GM12872 (cell line): ENCODE data around the gene ZNF521.

Experiments used
- TF ChIP-seq, protein P1 (sequence below): IDR thresholded peaks from 3 replicates; pipeline ENCODE4 v1.5.1; 2011; ENCODE audit warnings: low read depth, mild to moderate bottlenecking, low read length, moderate library complexity; ENCODE audit not compliant: insufficient read depth

The ZNF521 gene

GRCh38 chr18:25126751-25127150, 225.2 kb downstream of the ZNF521 start:
- TF ChIP-seq, protein P1, sequence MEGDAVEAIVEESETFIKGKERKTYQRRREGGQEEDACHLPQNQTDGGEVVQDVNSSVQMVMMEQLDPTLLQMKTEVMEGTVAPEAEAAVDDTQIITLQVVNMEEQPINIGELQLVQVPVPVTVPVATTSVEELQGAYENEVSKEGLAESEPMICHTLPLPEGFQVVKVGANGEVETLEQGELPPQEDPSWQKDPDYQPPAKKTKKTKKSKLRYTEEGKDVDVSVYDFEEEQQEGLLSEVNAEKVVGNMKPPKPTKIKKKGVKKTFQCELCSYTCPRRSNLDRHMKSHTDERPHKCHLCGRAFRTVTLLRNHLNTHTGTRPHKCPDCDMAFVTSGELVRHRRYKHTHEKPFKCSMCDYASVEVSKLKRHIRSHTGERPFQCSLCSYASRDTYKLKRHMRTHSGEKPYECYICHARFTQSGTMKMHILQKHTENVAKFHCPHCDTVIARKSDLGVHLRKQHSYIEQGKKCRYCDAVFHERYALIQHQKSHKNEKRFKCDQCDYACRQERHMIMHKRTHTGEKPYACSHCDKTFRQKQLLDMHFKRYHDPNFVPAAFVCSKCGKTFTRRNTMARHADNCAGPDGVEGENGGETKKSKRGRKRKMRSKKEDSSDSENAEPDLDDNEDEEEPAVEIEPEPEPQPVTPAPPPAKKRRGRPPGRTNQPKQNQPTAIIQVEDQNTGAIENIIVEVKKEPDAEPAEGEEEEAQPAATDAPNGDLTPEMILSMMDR = no peak

DNA sequence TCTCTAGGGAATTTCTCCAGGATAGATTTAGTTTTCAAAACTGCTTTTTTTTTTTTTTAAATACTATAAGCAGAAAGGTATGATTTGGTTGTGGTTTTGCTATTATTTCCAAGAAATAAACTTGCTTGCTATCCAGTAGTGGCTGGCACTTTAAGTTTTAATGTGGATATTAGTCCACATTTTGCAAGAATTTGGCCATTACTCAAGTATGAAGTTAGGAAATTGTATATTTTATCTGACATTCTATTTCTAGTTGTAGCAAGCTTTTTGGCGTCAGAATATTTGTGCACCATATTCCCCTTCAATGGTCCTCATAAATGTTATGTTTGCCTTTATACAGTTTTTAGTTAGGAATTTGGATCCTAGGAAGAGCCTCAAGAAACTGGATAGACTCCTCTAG, 226.3 kb downstream of the ZNF521 start:
- TF ChIP-seq, protein P1 = no peak

DNA sequence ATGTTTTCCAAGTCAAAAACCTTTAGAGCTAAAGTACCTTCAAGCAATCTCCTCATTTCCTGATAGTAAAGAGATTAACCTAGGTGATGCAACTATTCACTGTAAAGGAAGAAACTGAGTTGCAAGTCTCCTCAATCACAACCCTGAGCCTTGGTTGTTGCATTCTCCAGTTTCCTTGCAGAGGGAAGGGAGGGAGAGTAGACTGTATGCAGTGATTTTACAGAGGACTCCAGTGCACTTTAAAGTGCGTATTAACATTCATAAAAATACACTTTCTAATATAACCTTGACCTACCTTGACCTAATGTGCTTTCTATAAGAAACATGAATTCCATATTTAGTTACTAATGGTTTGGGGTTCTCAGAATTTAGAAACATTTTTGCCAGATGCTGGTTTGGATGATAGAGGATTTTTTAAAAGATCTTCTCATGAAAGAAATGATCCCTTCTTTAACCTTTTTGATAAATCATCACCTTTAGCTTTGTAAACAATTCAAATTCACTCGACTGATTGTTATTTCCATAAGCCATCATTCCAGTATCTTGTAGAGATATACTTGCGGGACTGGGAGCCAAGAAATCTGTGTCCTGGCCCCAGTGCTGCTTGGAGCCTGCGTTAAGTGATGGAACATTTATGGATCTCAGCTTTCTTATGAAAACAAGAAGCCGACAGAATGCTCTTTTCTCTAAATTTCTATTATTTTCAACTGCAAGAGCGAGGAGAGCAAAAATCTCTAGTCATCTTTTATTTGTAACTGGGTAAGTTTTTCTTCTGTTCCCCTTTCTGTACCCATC, 228.3 kb downstream of the ZNF521 start:
- TF ChIP-seq, protein P1 = no peak

- TF ChIP-seq, protein P1 = no peak
Measured at GRCh38 chr18:25121442-25121841, 230.5 kb downstream of the ZNF521 start.

GRCh38 chr18:25113566-25113965, 238.4 kb downstream of the ZNF521 start:
- TF ChIP-seq, protein P1 = no peak

- TF ChIP-seq, protein P1 = no peak
Measured at GRCh38 chr18:25112821-25113434, 239.0 kb downstream of the ZNF521 start.

GRCh38 chr18:25111377-25112288, 240.3 kb downstream of the ZNF521 start:
- TF ChIP-seq, protein P1 = no peak
